Measurements from ENCODE around the gene ZNF324B.
A peak's percentile ranks its signal among the peaks of the same experiment; 100 is the strongest.
"Not testable (repeated sequence)": the region's sequence is repeated elsewhere in the genome, so short reads cannot be mapped to it uniquely, and the experiment has no call there.

Gene ZNF324B

GRCh38 chr19:58451358-58452101 lies at the start of gene ZNF324B:
ZNF324B (plus strand) TSS chr19:58451622; CDS start chr19:58453702, 2,080 bp downstream.
- DNase-seq = peak; percentile 97

GRCh38 chr19:58401840-58402421 lies 49.5 kb upstream of the ZNF324B start:
- DNase-seq = no peak

- not testable (repeated sequence) for DNase-seq
These were observed 47.4 kb upstream of the ZNF324B start for GRCh38 chr19:58403920-58404478.

- peak; percentile 22 for DNase-seq
These were observed 44.4 kb upstream of the ZNF324B start for GRCh38 chr19:58406818-58407657.

GRCh38 chr19:58407658-58408151 lies 43.7 kb upstream of the ZNF324B start:
- no peak for DNase-seq

- DNase-seq = peak; percentile 94
These were observed 43.0 kb upstream of the ZNF324B start, which contains the start of gene ZNF584 for GRCh38 chr19:58408152-58409009. ZNF584 (plus strand) TSS chr19:58408649; CDS start chr19:58409148, 499 bp downstream.

GRCh38 chr19:58409010-58409790 lies 42.2 kb upstream of the ZNF324B start:
- peak; percentile 18 for DNase-seq

- DNase-seq = no peak
These were observed 34.8 kb upstream of the ZNF324B start for GRCh38 chr19:58416604-58417003.

GRCh38 chr19:58417071-58417470 lies 34.4 kb upstream of the ZNF324B start:
- no peak for DNase-seq

GRCh38 chr19:58428617-58429016 lies 22.8 kb upstream of the ZNF324B start:
- DNase-seq = no peak

GRCh38 chr19:58429745-58430144 lies 21.7 kb upstream of the ZNF324B start:
- DNase-seq = no peak

- DNase-seq = no peak
These were observed 17.2 kb upstream of the ZNF324B start for GRCh38 chr19:58434217-58434616.

GRCh38 chr19:58439576-58440554 lies 11.6 kb upstream of the ZNF324B start, which contains the start of gene ZNF132:
ZNF132 (minus strand) TSS chr19:58440153; CDS start chr19:58439821, 332 bp downstream.
- DNase-seq = peak; percentile 91

GRCh38 chr19:58440556-58440955 lies 10.9 kb upstream of the ZNF324B start:
- no peak for DNase-seq

- not testable (repeated sequence) for DNase-seq
These were observed 8.4 kb upstream of the ZNF324B start for GRCh38 chr19:58442986-58443385.

- DNase-seq = not testable (repeated sequence)
These were observed 2.6 kb upstream of the ZNF324B start for GRCh38 chr19:58448860-58449259.

GRCh38 chr19:58449980-58450379 lies 1.4 kb upstream of the ZNF324B start:
- DNase-seq = not testable (repeated sequence)

- no peak for DNase-seq
These were observed 515 bp upstream of the ZNF324B start for GRCh38 chr19:58450856-58451357.

GRCh38 chr19:58453743-58454142 lies 2.3 kb downstream of the ZNF324B start:
- no peak for DNase-seq
